ENCODE results near the gene GULP1.

GULP1 gene

DNA sequence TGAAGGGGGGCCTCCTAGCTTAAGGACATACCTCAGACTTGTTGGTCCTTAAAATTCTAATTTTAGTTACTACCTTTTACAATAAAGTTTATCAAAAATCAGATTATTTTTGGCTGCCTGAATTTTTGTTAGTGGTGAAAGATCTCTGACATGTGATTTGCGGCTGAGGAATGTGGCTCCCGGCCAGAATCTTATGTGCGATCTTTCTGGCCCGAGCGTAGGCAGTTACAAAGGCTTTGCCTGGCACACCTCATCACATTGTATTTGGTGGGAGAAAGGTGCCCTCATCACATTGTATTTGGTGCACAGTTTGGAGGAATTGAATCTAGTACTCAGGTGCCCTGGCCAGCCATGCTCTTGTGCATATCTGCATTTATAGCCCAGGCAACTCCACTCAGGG, 289.1 kb downstream of the GULP1 start:
- DNase-seq (ENCODE audit: insufficient read length, low spot score) (no peak), FAIRE-seq (no peak)
- TF ChIP-seq, protein P1, sequence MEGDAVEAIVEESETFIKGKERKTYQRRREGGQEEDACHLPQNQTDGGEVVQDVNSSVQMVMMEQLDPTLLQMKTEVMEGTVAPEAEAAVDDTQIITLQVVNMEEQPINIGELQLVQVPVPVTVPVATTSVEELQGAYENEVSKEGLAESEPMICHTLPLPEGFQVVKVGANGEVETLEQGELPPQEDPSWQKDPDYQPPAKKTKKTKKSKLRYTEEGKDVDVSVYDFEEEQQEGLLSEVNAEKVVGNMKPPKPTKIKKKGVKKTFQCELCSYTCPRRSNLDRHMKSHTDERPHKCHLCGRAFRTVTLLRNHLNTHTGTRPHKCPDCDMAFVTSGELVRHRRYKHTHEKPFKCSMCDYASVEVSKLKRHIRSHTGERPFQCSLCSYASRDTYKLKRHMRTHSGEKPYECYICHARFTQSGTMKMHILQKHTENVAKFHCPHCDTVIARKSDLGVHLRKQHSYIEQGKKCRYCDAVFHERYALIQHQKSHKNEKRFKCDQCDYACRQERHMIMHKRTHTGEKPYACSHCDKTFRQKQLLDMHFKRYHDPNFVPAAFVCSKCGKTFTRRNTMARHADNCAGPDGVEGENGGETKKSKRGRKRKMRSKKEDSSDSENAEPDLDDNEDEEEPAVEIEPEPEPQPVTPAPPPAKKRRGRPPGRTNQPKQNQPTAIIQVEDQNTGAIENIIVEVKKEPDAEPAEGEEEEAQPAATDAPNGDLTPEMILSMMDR (IDR thresholded peaks at IDR 0.05; ENCODE audit: insufficient read depth, missing control alignments), result no peak

DNA sequence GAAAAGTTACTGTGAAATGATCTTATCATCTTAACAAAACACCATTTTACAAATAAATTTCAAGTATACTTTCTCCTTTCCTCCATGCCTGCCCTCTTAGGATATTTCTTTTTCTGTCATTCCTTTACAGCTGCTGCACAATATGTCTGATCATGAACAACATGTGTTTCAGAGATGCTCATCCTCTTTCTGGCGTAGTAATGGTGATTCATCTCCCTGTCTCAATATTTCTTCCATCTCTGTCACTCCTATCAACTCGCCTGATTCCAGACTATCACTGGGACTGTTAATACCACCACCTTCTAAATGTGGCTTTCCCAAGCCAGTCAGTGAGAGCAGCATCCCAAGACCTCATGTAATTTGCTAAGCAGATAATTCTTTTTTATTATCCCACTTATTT, 290.5 kb downstream of the GULP1 start:
- no peak for FAIRE-seq
- DNase-seq (ENCODE audit: insufficient read length, low spot score), result no peak
- TF ChIP-seq, protein P1 (IDR thresholded peaks at IDR 0.05; ENCODE audit: insufficient read depth, missing control alignments), result no peak

DNA sequence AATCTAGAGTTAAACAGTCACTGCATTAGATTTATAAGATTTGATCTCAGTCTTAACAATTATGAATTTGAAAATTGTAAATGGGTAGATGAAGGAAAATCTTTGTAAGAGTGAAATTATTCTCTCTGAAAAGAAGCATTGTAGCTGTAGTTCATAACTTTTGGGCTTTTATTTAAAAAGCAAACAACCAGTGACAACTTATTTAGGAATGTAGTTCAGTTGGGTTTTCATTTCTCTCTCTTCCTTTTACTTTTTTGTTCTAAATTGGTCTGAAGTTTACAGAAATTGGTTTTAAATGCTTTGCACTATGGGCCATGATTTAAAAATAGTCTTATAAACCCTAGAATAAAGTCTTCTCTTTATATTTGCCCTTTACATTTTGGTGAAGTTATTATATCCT, 296.6 kb downstream of the GULP1 start:
- TF ChIP-seq, protein P1 (IDR thresholded peaks at IDR 0.05; ENCODE audit: insufficient read depth, missing control alignments), result no peak
- FAIRE-seq, result no peak
- DNase-seq (ENCODE audit: insufficient read length, low spot score), result no peak

DNA sequence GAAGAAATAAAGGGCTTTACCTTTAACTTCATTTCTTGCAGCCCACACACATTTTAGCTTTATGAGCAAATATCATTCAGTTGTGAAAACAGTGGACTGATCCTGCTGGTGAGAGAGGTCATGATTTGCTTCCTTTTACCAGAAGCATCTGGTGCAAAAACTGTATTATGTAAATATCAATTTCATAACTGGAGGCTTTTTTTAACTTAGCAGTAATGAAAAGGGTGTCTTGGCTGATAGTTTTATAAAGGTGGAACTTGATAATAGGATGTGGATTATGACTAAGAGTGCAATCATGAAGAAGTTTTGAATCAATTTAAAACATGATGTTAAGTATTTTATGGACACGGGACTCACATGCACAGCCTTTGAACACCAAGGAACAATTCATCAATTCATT, 304.4 kb downstream of the GULP1 start:
- TF ChIP-seq, protein P1 (IDR thresholded peaks at IDR 0.05; ENCODE audit: insufficient read depth, missing control alignments), result no peak
- FAIRE-seq, result no peak
- no peak for DNase-seq (ENCODE audit: insufficient read length, low spot score)

DNA sequence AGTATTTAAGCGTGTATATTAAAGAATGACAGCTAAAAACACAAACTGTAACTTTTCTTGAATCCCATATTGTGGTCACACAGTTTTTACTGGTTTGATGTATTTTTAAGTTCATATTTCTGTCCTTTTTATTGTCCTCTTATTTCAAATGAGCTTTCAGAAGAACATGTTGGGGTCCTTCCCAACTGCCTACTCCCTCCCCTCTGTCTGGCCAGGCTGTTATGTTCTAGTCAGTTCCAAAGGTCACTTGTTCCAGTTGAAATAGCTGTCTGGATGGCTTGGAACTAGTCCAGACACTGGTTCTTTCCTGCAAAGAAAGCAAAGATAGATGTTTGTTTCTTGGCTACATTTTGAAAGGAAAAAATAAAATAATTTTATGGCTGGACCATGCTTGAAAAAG, 306.9 kb downstream of the GULP1 start:
- no peak for FAIRE-seq
- TF ChIP-seq, protein P1 (IDR thresholded peaks at IDR 0.05; ENCODE audit: insufficient read depth, missing control alignments), result no peak
- DNase-seq (ENCODE audit: insufficient read length, low spot score), result no peak

DNA sequence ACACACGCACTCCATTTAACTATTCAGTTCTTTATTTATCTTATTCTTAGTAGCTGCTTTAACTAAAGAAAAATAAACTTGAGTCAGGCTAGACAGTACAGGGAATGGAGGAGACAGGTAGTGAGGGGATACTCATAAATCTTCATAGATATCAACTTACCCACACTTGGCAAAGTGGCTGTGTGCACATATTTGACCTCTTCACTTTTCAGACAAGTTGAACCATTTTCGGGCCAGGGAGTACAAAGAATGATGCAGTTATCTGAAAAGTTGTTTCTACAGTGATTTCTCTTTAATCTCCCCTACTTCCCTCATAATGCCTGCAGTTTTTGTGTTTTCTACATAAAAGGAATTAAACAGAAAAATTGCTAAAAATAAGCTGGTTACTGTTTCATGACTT, 307.5 kb downstream of the GULP1 start:
- no peak for FAIRE-seq
- TF ChIP-seq, protein P1 (IDR thresholded peaks at IDR 0.05; ENCODE audit: insufficient read depth, missing control alignments), result no peak

GRCh38 chr2:188600536-188601210, 309.0 kb downstream of the GULP1 start:
- no peak for FAIRE-seq
- DNase-seq (ENCODE audit: insufficient read length, low spot score), result no peak
- TF ChIP-seq, protein P1 (IDR thresholded peaks at IDR 0.05; ENCODE audit: insufficient read depth, missing control alignments), result no peak

More for the DNA sequence above, 307.5 kb downstream of the GULP1 start:
- DNase-seq (ENCODE audit: insufficient read length, low spot score), result no peak

All from D721Med (cell line).